GM18909 (cell line): ENCODE results near the gene ICA1.

Experiments used
- ATAC-seq: cut with Tn5 transposase; IDR thresholded peaks from one replicate; pipeline ENCODE4 v1.9.1; 2021; ENCODE audit warnings: mild to moderate bottlenecking; ENCODE audit not compliant: unreplicated experiment, poor library complexity

Gene ICA1

GRCh38 chr7:8168336-8168735 lies 93.6 kb downstream of the ICA1 start:
- no peak for ATAC-seq

DNA sequence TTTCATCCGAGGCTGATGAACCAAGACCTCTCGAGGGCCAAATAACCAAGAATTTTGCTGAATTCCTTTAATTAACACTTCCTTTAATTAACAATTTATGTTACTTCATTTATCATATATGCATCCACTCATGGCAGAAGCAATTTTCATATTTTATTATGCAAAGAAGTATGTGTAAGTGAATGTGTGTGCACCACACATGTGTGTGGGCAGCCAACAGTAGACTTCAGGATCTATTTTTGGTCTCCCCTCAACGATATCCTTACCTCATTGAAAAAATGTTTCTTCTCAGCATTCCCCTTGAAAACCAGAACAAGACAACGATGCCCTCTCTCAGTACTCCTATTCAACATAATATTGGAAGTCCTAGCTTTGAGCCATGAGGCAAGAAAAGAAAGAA lies 96.8 kb downstream of the ICA1 start:
- ATAC-seq: no peak

GRCh38 chr7:8162181-8162580 lies 99.8 kb downstream of the ICA1 start:
- no peak for ATAC-seq

GRCh38 chr7:8161364-8161828 lies 100.6 kb downstream of the ICA1 start:
- no peak for ATAC-seq

- no peak for ATAC-seq
These were observed 101.1 kb downstream of the ICA1 start for GRCh38 chr7:8160779-8161345.

DNA sequence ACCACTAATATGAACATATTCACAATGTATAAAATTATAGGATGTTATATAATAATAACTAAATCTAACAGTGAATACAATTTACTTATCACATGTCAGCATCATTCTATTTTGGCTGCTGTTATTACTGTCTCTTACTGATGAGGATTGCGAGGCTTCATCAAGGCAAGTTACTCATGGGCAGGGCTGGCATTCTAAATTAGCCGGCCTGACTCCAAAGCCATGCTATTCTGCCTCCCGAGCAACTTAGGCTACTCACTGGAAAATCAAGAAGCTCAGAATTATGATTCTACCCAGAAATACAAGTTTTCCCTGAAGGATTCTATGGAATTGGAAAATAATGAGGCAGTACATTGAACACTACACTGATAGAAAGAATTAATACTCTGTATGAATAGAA lies 101.7 kb downstream of the ICA1 start:
- ATAC-seq: no peak

GRCh38 chr7:8159595-8159994 lies 102.4 kb downstream of the ICA1 start:
- no peak for ATAC-seq

DNA sequence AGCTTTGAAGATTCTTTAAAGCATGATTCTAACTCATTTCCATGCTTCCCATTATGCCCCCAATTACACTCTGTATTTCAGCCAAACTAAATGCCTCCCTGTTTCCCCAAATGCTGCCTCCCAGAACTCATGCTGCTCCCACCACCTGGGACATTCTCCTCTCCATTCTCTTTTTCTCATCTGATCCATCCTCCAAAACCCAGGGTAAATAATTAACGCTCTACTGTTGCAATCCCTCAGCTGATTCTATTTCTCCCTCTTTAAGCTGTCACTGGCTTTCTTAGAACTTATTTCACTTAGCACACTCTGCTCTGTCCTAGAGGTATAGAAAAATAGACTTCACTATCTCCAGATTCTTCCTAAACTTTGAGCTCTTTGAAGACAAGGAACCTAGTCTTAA lies 104.7 kb downstream of the ICA1 start:
- ATAC-seq: no peak

DNA sequence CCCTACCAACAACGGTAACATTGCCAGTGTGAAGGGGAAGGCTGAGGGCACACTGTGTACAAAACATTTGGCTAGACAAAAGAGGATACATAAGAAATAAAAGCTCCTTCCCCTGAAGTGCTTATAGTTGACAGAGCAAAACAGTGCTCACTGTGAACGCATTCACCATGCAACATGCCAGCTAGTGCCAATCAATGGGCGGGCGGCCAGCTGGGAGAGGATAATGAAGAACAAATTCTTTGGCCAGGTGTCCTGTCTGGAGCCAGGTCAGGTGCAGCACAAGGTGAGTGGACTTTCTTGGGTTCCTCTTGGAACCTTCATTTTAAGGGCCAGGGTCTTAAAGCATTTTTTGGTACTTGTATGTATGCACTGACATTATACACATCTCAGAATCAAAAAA lies 106.1 kb downstream of the ICA1 start:
- ATAC-seq: no peak

DNA sequence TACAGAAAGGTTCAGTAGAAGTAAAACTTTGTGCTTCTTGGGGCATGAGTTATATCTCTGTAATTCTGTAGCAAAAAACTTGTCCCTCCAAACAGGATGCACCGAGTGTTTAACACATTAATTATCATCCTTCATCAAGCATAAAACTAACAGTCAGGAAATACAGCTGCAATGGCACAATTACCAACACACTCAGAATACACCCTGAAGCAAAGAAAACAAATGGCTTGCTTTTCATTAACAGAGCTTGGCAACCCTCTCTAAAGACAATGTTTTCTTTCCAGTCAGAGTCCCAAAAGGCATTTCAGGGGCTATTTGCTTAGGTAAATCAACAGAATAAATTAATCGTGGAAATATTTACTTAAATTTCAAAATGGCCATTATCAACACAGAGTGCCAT lies 107.7 kb downstream of the ICA1 start:
- no peak for ATAC-seq

DNA sequence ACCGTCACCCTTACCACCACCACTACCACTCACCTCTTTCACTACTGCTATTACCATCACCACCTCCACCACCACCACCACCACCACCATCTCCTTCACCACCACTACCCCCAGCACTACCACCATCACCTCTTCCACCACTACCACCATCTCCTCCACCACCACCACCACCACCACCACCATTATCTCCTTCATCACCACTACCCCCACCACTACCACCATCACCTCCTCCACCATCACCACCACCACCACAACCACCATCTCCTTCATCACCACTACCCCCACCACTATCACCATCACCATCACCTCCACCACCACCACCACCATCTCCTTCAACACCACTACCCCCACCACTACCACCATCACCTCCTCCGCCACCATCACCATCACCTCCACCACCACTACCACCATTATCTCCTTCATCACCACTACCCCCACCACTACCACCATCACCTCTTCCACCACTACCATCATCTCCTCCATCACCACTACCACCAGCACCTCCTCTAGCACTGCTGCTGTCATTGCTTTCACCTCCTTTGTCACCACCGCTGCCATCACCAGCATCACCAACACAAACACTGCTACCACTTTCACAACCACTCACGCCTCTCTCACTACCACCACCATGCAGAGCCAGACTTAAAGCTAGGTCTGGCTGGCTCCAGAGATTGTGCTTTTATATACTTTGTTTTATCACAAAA lies 109.3 kb downstream of the ICA1 start:
- no peak for ATAC-seq

DNA sequence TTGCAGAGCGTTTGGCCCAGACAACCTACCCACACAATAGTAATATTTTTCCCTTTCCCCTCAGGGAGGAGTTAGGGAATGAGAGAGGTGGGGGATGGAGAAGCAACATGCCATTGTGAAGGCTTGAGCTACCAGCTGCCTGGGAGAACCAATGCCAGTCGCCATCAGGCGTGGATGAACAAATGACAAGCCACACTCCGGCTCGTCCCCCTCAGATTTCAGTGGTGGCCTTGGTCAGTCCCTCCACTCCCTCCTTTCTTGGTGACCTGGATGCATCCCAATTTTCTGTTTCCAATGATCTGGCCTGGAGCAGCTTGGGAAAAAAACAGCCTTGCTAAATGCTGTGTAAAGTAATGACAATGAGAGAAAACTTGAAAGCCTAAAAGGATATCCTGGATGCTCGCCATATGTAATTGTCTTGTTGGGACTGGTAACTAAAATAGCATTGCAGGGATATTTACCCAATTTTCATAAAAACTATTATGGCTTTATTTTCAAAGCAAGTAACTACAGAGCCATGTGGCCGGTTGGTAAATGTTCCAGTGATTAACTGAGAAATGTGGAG lies 110.7 kb downstream of the ICA1 start:
- ATAC-seq: no peak

DNA sequence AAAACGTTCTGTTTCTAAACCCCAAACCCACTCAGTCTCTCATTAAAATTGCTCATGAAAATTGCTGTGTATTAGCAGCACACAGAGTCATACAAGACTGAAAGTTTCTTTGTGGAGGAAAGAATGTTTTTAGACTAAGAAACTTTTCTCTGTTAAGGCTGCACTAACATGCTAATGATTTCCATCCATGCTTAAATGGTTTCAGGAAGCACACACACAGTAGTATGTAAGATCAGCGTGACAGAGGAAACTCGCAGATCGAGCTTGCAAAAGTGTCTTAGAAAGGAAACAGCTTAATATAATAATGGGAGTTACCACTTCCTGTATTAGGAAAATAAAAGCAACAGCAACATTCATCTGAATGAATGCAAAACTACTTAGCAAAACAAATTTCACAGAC lies 112.7 kb downstream of the ICA1 start:
- ATAC-seq: peak; percentile 73

GRCh38 chr7:8147760-8148463 lies 114.1 kb downstream of the ICA1 start:
- no peak for ATAC-seq

DNA sequence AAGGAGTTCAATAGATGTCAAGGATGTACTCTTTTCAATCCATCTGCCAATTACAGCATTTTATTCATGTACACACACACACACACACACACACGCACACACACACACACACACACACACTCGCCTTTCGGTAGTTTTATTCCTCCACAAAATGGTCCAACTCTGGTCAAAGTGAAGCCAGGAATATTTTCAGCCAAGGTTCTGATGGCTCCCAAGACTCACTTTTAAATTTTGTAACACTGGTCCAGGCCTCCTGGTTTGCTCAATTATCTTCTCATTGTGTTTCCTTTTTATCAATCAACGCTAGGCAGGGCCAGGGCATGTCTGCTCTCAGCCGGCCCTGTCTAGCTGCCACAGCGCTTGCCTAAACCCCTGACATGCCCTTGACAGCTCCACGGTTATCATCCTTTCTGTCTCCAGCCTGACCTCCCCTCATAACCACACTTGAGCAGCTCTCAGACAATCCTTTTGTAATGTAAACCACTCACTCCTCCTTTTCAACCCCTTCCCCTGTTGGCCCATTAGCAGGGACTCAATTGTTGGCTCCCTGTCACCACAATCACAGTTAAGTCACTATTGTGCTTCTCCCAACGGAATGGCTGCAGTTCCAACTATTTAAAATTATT lies 115.1 kb downstream of the ICA1 start:
- no peak for ATAC-seq

- ATAC-seq: no peak
These were observed 115.7 kb downstream of the ICA1 start for GRCh38 chr7:8146106-8146787.

GRCh38 chr7:8144856-8145255 lies 117.1 kb downstream of the ICA1 start:
- no peak for ATAC-seq

GRCh38 chr7:8143151-8143874 lies 118.7 kb downstream of the ICA1 start:
- peak; percentile 50 for ATAC-seq

- no peak for ATAC-seq
These were observed 119.5 kb downstream of the ICA1 start for GRCh38 chr7:8142477-8142876.

DNA sequence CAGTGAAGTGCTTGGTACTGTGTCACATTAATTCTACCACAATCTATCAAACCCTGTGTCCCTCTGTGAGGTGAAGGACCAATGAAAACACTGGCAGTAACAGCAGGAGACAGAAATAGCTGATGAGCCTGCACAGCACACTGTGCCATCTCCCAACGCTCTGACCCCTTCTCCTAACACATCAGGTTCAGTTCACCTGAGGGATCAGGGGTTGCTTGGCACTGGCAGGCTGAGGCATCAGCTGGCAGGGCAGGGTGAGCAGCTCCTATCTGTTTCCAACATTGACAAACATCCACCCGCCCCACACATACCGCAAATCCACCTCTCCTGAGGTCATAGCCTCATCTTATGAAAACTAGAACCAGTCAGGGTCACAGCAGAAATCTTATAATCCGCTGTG lies 120.9 kb downstream of the ICA1 start:
- ATAC-seq: no peak
